HG03342 (cell line): ENCODE data around the gene FSHB.
"Not testable (repeated sequence)": the region's sequence is repeated elsewhere in the genome, so short reads cannot be mapped to it uniquely, and the experiment has no call there.

Experiments used
- ATAC-seq: cut with Tn5 transposase; IDR thresholded peaks from one replicate; pipeline ENCODE4 v1.9.1; 2021; ENCODE audit warnings: mild to moderate bottlenecking, moderate library complexity; ENCODE audit not compliant: unreplicated experiment

Gene FSHB

GRCh38 chr11:30230714-30231113 is at the start of gene FSHB:
Gene FSHB, plus strand, starts transcription at chr11:30231014. Its CDS starts 889 bp downstream, at chr11:30231903.
- no peak for ATAC-seq

- no peak for ATAC-seq
These were observed 44.1 kb upstream of the FSHB start for GRCh38 chr11:30186748-30187147.

DNA sequence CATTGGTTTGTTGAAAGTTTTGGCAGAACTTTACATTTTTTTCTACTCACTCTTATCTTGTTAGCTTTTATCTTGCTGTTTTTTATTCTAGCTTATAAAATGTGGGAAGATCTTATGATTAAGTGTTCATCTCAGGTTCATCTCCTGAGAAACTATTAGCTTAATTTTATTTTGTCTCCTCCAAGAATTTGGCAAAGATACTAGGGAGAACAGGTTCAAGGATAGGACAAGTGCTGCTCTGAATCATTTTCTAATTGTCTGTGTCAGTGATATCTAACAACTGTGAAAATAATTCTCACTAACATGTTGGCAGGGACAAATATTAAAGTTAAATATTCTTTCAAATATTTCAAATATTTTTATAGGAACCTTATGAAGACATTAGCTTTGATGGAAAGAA is 38.2 kb upstream of the FSHB start:
- no peak for ATAC-seq

GRCh38 chr11:30196400-30197206 is 34.2 kb upstream of the FSHB start:
- peak; percentile 98 for ATAC-seq

GRCh38 chr11:30197869-30198268 is 32.9 kb upstream of the FSHB start:
- no peak for ATAC-seq

- not testable (repeated sequence) for ATAC-seq
These were observed 27.8 kb upstream of the FSHB start for GRCh38 chr11:30202989-30203388.

GRCh38 chr11:30203850-30204249 is 27.0 kb upstream of the FSHB start:
- ATAC-seq: no peak

GRCh38 chr11:30206249-30206996 is 24.4 kb upstream of the FSHB start:
- ATAC-seq: peak; percentile 85

- ATAC-seq: no peak
These were observed 20.5 kb upstream of the FSHB start for GRCh38 chr11:30210357-30210756.

DNA sequence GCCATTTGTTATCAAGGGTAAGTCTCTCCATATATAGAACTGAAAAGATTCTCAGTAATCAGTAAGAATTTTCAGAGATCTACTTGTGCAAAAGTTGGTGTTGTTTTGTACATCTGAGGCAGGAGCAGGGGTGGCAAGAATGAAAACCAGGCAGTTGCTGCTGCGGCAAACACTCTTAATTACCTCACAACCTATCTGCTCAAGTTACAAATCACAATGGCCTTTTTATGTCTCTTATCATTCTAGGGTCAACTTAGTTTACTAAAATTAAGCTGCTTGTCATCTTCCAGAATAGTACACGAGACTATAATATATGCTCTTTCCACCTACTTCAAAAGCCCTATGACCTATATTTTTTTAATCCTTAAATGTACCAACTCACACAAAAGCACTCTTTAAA is 14.3 kb upstream of the FSHB start:
- no peak for ATAC-seq

DNA sequence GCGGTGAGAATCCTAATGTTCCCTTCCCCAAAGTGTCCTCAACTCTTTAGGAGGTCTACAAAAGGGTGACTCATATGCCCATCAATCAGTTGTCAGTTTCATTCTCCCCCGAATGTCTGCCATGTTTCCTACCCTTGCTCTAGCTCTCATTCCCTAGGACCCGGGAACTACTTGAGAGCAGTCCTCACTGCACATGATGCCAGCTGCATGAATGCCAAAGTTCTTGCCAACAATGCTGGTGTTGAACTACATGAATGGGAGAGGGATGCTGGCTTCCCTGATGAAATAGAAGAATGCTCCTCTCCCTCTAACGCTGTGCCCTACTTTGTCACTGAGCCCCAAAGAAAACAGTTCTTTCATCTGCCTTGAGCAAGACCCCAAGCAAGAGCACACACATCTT is 12.5 kb upstream of the FSHB start:
- ATAC-seq: no peak

- no peak for ATAC-seq
These were observed 5.2 kb upstream of the FSHB start for GRCh38 chr11:30225642-30226041.

DNA sequence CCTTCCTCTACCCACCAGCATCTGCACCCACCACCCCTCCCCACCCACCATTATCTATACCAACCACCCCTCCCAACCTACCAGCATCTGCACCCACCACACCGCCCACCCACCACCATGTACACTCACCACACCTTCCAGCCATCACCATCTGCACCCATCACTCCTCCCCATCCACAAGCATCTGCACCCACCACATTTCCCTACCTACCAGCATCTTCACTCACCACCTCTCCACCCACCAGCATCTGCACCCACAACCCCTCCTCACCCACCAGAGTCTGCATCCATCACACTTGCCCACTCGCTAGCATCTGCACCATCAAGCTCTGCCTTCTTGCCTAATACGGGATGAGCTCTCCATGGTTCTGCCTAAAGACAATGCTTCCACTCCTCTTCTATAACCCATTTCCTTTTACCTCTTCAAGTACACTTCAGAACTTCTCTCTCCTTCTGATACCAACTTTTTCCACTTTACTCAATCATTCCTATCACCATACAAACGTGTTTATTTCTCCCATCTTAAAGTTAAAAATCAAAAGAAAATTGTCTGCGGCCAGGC is 2.4 kb upstream of the FSHB start:
- no peak for ATAC-seq

DNA sequence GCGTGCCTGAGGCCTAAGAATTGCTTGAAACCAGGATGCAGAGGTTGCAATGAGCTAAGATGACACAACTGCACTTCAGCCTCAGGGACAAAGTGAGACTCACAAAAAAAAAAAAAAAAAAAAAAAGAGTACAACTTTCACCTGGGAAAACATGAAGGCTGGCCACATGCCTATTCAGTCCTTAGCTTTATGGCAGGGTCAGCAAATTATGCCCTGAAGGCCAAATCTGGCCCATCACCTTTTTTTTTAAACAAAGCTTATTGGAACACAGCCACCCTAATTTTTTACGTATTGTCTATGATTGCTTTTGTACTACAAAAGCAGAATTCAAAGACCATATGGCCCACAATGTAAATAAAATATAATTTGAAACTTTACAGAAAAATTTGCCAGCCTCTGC is 8.2 kb downstream of the FSHB start:
- no peak for ATAC-seq

DNA sequence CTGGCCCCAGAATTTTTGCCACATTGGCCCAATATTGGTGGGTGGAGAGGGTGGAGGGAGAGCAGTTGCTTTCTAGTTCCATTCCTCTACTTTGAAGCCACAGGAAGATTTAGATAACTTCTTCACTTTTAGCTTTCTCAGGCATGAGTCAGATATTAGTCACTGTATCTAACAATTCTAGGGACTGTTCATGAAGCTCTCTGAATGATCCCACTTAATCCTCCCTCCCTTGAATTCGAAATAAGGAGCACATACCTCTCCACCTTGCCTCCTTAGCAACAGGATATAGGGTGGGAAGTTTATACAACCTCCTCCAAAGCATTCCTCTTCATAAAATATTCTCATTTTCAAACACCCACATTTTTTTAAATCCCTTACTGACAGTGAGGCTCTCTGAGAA is 13.5 kb downstream of the FSHB start:
- ATAC-seq: no peak

DNA sequence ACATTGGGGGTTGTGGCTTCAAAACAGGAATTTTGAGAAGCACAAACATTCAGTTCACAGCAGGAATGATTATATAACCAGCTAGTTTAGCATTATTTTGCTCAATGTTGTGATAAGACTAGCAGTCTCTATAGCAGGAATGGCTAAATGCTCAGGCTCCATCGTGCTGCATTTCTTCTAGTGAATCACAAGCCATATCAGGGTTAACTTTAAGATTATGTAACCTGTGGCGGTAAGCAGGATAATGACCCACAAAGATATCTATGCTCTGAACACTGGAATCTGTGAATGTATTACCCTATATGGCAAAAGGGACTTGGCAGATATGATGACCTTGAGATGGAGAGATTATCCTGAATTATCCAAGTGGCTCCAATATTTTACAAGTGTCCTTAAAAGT is 14.8 kb downstream of the FSHB start:
- ATAC-seq: no peak

GRCh38 chr11:30254307-30255298 is 23.8 kb downstream of the FSHB start:
- no peak for ATAC-seq

- ATAC-seq: no peak
These were observed 24.8 kb downstream of the FSHB start for GRCh38 chr11:30255637-30256036.

DNA sequence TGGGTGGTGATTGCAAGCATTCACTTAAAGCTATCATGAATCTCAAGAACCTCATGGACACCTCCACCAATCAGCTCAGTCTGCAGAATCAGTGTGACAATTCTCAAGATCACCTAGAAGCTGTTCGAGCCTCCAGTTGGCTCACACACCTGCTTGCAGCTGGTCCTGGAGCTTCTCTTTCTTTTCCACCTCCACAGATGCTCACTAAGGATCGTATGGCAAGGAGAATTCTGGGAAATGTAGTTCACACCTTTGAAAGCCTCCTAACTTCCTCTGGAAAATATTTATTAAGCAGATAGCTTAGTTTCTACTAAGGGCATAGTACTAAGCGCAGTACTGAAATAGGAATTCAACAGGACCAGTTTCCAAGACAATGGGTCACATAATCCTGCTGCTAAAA is 26.2 kb downstream of the FSHB start:
- ATAC-seq: no peak

DNA sequence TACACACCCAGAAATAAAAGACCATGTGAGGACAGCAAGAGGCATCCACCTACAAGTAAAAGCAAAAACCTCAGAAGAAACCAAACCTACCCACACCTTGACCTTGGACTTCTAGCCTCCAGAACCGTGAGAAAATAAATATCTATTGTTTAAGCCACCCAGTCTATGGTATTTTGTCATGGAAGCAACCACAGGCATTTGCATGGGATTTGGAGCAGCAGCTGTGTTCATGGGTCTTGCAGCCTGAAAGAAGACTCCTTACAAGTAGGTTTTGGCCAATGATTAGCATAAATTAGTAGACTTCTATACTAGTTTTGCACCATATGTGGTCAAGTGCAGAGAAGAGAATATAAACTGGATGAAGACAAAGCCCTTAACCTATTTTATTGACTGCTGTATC is 27.9 kb downstream of the FSHB start:
- ATAC-seq: no peak

DNA sequence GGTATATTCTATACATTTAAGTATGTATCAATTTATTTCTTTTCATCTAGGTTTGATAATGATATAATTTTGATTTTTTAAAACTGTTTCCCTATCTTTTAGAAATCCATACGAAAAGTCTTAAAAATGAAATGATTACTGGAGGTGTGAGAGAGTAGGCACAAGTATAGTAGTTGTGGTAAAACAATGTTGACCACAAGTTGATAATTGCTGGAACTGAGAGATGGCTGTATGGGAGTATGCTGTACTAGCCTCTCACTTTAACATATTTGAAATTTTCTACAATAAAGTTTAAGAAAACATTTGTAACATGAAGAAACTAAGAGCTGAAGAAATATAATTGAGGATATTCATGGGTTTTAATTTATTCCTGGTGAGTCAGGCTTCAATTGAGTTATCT is 30.0 kb downstream of the FSHB start:
- peak; percentile 88 for ATAC-seq
